Measurements from ENCODE around the gene OR10AD1. TPM values are rescaled to one million over a fixed set of nuclear protein-coding genes. Genes with fewer than 3 reads are reported as not detected.
"Not testable (repeated sequence)": the region's sequence is repeated elsewhere in the genome, so short reads cannot be mapped to it uniquely, and the experiment has no call there.

OR10AD1 gene, protein sequence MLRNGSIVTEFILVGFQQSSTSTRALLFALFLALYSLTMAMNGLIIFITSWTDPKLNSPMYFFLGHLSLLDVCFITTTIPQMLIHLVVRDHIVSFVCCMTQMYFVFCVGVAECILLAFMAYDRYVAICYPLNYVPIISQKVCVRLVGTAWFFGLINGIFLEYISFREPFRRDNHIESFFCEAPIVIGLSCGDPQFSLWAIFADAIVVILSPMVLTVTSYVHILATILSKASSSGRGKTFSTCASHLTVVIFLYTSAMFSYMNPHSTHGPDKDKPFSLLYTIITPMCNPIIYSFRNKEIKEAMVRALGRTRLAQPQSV
- total RNA-seq: not detected

DNA sequence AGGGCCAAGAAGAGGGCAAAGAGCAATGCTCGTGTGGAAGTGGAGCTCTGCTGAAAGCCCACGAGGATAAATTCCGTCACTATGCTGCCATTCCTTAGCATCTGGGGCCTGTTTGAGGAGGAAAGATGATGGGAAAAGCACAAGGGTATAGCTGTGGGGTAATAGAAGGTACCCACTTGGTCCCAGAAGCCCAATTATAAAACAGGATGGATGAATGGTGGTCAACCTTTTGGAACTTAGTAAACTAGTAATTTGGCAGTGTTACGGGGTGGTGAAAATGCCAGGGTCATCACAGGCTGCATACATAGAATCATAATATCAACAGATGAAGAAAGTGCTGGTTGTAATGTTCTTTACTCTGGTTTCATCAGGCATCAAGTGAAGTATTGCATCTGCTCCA is at the start of gene OR10AD1:
Gene OR10AD1 (minus strand): TSS at position 101 of the 400 bp plus-strand sequence. CDS start 0 bp downstream, at position 101.
- ChIA-PET CTCF (no interaction called here), POLR2A (no interaction called here)
- no peak for DNase-seq
- no peaks in the 10 kb centered on the region for H3K27me3 Mint-ChIP-seq
- intact Hi-C loops (cut with micrococcal nuclease): no loop called here
- H3K4me3 Mint-ChIP-seq: no peak within 1 kb of the TSS
- no peak within 1 kb of the TSS for H3K27ac Mint-ChIP-seq
- H3K9me3 Mint-ChIP-seq: peaks cover 47% of the 10 kb centered on the region
- H3K4me1 Mint-ChIP-seq (ENCODE audit: low read depth): peaks cover 22% of the 10 kb centered on the region
- peaks cover 55% of the 10 kb centered on the region for H3K36me3 Mint-ChIP-seq

DNA sequence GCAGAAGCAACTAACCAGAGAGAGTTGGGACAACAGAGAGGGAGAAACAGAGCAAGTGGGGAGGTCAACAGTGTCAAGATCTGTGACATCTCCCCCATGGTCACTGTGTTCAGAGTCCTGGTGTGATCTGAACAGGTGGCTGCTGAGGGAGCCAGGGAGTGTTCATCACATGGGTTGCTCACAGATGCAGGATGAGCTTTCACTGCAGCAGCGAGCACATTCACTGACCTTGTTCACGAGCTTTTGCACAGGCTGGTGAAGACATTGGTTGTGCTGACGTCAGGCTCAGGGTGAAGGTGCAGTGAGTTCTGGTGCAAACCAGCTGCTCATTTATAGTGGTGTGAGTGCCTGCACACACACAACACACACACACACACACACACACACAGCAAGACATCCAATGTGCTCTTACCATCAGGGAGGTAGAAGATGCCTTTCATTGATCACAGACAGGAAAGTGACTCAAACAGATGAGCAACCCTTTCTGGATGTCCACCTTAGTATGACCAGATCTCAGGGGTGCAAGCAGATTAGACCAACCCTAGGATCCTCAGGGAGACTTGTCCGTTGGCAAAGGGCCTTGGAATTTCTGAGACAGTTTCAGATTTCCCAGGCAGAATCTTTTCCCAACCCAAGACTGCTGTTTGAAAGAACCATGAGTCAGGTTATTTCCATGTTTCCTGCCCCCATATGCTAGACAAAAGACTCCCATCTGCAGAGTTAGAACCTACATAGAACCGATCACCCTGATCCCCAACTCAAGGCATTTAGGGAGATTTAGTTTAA is 44.3 kb upstream of the OR10AD1 start:
- no peak overlapping the region for H3K27ac Mint-ChIP-seq
- ChIA-PET POLR2A (interaction anchor here (0.8 kb wide), 1 partner anchor 236 kb away, joined by 3 read pairs; no protein-coding TSS in a partner anchor), CTCF (no interaction called here)
- H3K4me1 Mint-ChIP-seq (ENCODE audit: low read depth): no peaks in the 10 kb centered on the region
- peaks cover 2% of the 10 kb centered on the region for H3K9me3 Mint-ChIP-seq
- no peak for DNase-seq
- H3K27me3 Mint-ChIP-seq: peaks cover 7% of the 10 kb centered on the region
- H3K4me3 Mint-ChIP-seq: no peak overlapping the region
- intact Hi-C loops (cut with micrococcal nuclease): no loop called here
- H3K36me3 Mint-ChIP-seq: no peaks in the 10 kb centered on the region

DNA sequence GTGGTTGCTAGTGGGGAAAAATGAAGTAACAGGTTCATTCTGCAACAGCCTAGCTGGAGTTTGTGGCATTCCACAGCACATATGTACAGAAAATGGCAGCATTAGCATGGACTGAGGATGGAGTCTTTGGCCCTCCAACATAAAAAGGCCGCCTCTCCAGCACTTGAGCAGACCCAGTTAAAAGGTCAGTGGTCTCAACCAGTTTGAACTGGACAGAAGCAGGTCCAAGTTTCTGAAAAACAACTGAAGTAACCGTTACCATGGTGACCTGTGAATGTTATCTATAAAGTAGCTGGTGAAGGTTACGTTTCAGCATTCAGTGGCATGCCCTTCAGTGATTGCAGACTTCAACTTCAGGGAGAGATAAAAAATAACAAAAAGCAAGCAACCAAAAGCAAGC is 34.1 kb upstream of the OR10AD1 start:
- no peaks in the 10 kb centered on the region for H3K36me3 Mint-ChIP-seq
- no peak for DNase-seq
- CTCF ChIA-PET: no interaction called here
- H3K4me1 Mint-ChIP-seq (ENCODE audit: low read depth): no peaks in the 10 kb centered on the region
- POLR2A ChIA-PET: no interaction called here
- no peaks in the 10 kb centered on the region for H3K27me3 Mint-ChIP-seq
- H3K4me3 Mint-ChIP-seq: no peak overlapping the region
- H3K9me3 Mint-ChIP-seq: peaks cover 4% of the 10 kb centered on the region
- intact Hi-C loops (cut with micrococcal nuclease): no loop called here
- no peak overlapping the region for H3K27ac Mint-ChIP-seq

DNA sequence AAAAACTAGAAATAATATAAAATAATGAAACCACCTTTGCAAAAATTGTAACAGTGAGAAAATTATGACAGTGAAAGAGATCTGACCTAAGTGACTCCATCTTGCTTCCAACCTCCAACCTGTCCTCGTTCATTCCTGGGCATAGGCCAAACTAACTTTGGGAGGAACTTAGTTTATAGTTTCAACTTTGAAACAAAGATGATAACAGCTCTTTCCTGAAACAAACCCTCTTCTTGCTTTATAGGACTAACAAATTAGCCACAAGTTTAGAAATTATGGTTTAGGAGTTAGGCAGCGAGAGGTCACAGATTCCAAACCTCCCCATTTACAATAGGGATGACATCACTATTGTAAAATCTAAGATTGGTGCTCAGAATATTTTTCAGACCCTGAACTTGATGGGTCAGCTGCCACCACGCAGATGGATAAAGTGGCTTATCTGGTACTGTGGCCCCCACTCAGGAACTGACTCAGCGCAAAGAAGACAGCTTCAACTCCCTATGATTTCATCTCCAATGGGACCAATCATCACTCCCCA is 32.8 kb upstream of the OR10AD1 start:
- Mint-ChIP-seq H3K4me1 (ENCODE audit: low read depth) (no peaks in the 10 kb centered on the region), H3K27ac (no peak overlapping the region), H3K36me3 (peaks cover 1% of the 10 kb centered on the region), H3K4me3 (no peak overlapping the region), H3K9me3 (peaks cover 8% of the 10 kb centered on the region), H3K27me3 (peaks cover 2% of the 10 kb centered on the region)
- ChIA-PET CTCF (no interaction called here), POLR2A (no interaction called here)
- intact Hi-C loops (cut with micrococcal nuclease): no loop called here
- no peak for DNase-seq

DNA sequence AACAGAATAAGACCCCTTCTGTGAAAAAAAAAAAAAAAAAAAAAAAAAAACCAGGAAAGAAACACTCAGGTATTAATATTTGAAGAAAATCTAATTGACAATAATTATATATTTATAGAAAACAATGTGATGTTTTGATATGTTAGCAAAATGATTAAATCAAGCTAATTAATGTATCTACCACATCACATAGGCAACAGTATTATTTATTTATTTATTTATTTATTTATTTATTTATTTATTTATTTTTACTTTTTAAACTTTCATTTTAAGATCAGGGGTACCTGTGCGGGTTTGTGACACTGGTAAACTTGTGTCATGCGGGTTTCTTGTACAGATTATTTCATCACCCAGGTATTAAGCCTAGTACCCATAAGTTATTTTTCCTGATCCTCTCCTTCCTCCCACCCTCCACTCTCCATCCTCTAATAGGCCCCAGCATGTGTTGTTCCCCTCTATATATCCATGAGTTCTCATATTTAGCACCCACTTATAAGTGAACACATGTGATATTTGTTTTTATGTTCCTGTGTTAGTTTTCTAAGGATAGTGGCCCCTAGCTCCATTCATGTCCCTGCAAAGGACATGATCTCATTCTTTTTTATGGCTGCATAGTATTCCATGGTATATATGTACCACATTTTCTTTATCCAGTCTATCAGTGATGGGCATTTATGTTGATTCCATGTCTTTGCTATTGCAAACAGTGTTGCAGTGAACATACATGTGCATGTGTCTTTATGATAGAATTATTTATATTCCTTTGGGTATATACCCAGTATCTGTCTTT is 28.3 kb upstream of the OR10AD1 start:
- H3K36me3 Mint-ChIP-seq; H3K27me3 Mint-ChIP-seq; intact Hi-C loops (cut with micrococcal nuclease); DNase-seq; H3K4me1 Mint-ChIP-seq (ENCODE audit: low read depth); H3K4me3 Mint-ChIP-seq; POLR2A ChIA-PET; H3K27ac Mint-ChIP-seq: not testable (repeated sequence)
- peaks cover 11% of the 10 kb centered on the region for H3K9me3 Mint-ChIP-seq
- CTCF ChIA-PET: interaction anchor here (1.5 kb wide), 1 partner anchor 34 kb away, joined by 5 read pairs; no protein-coding TSS in a partner anchor

DNA sequence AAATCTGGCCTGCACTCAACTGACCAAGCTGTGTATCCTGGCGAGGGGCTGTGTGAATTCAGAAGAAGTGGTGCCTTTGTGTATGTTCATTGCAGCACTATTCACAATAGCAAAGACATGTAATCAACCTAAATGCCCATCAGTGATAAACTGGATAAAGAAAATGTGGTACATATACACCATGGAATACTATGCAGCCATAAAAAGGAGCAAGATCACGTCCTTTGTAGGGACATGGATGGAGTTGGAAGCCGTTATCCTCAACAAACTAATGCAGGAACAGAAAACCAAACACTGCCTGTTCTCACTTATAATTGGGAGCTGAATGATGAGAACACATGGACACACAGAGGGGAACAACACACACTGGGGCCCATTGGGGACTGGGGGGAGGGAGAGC is 21.4 kb upstream of the OR10AD1 start:
- H3K27me3 Mint-ChIP-seq: peaks cover 15% of the 10 kb centered on the region
- CTCF ChIA-PET; DNase-seq; H3K36me3 Mint-ChIP-seq; intact Hi-C loops (cut with micrococcal nuclease); H3K4me1 Mint-ChIP-seq (ENCODE audit: low read depth); POLR2A ChIA-PET; H3K9me3 Mint-ChIP-seq; H3K4me3 Mint-ChIP-seq; H3K27ac Mint-ChIP-seq: not testable (repeated sequence)

DNA sequence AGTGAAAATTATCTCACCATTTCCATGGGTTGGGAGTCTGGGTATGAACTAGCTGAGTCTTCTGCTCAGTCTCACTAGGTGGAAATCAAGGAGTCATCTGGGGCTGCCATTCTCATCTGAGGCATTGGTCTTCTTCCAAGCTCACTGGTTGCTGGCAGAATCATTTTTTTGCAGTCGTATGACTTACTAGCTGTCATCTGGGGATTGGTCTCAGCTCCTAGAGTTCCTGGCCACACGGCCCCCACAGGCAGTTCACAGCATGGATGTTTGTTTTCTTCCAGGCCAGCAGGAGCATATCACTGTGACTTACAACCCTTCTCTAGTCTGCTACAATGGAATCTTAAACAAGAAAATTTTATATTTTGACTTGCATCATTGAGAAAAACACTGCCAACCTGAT is 18.6 kb upstream of the OR10AD1 start:
- Mint-ChIP-seq H3K4me3 (no peak overlapping the region), H3K9me3 (no peaks in the 10 kb centered on the region), H3K27ac (no peak overlapping the region), H3K36me3 (no peaks in the 10 kb centered on the region), H3K27me3 (peaks cover 9% of the 10 kb centered on the region), H3K4me1 (ENCODE audit: low read depth) (no peaks in the 10 kb centered on the region)
- no peak for DNase-seq
- intact Hi-C loops (cut with micrococcal nuclease): no loop called here
- ChIA-PET POLR2A (no interaction called here), CTCF (interaction anchor here (1.4 kb wide), 1 partner anchor 24 kb away, joined by 5 read pairs; no protein-coding TSS in a partner anchor)

DNA sequence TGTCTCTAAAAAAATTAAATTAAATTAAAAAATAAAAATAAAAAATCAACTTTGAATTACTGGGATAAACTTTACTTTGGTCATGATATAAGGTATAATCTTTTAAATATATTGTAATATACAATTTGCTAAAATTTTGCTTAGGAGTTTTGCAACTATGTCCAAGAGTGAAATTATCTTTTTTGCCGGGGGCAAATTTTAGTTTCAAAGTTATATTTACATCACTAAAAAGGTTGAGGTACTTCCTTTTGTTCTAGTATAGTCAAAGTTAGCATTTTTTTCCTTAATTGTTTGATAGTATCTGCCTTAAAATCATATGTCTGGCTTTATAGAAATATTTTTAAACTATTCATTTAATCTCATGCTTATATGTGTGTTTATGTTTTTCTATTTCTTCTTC is 17.6 kb upstream of the OR10AD1 start:
- DNase-seq: no peak
- no peaks in the 10 kb centered on the region for H3K9me3 Mint-ChIP-seq
- H3K4me1 Mint-ChIP-seq (ENCODE audit: low read depth): no peaks in the 10 kb centered on the region
- H3K27ac Mint-ChIP-seq: no peak overlapping the region
- peaks cover 6% of the 10 kb centered on the region for H3K27me3 Mint-ChIP-seq
- no peaks in the 10 kb centered on the region for H3K36me3 Mint-ChIP-seq
- POLR2A ChIA-PET: no interaction called here
- no peak overlapping the region for H3K4me3 Mint-ChIP-seq
- intact Hi-C loops (cut with micrococcal nuclease): no loop called here
- CTCF ChIA-PET: interaction anchor here (0.7 kb wide), 1 partner anchor 514 kb away, joined by 4 read pairs; no protein-coding TSS in a partner anchor

DNA sequence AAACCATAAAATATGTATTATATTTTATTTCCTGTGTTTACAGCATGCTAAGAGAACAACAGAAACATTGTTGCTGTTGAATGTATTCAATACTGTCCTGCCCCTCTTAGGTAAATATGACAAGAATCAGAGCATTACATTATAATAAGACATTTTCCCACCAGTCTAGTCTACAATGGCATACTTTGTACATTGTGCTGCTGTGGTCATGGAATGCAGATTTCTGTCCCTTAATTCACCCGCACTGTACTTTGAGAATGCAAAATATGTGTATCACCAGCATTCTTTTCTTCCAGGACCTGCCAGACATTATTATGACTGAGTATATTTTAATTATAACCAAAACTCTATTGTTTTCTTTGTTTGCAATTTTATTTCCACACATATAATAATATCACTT is 16.5 kb upstream of the OR10AD1 start:
- ChIA-PET CTCF (no interaction called here), POLR2A (no interaction called here)
- Mint-ChIP-seq H3K4me3 (no peak overlapping the region), H3K27ac (no peak overlapping the region), H3K27me3 (peaks cover 5% of the 10 kb centered on the region), H3K9me3 (no peaks in the 10 kb centered on the region), H3K36me3 (no peaks in the 10 kb centered on the region), H3K4me1 (ENCODE audit: low read depth) (no peaks in the 10 kb centered on the region)
- intact Hi-C loops (cut with micrococcal nuclease): no loop called here
- no peak for DNase-seq

DNA sequence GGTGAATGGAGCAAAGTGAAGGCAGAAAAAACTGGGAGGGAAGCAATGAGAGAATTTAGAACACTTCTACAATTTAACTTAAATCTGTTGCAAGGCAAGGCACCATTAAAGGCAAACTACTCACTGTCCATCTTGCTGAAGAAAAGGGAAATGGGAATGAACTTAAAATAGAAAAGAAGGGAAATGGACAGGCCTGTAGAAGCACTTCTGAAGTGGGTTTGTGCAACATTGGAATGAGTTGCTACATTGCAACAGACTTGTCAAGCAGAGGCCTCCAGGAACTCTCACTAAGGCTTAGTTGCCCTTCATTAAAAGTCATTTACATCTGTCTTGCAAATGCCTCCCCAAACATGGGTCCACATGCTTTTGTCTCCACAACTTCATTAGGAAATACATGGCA is 13.7 kb upstream of the OR10AD1 start:
- Mint-ChIP-seq H3K36me3 (no peaks in the 10 kb centered on the region), H3K4me1 (ENCODE audit: low read depth) (no peaks in the 10 kb centered on the region), H3K27ac (no peak overlapping the region), H3K9me3 (no peaks in the 10 kb centered on the region), H3K27me3 (peaks cover 4% of the 10 kb centered on the region), H3K4me3 (no peak overlapping the region)
- DNase-seq: no peak
- ChIA-PET CTCF (no interaction called here), POLR2A (no interaction called here)
- intact Hi-C loops (cut with micrococcal nuclease): no loop called here

DNA sequence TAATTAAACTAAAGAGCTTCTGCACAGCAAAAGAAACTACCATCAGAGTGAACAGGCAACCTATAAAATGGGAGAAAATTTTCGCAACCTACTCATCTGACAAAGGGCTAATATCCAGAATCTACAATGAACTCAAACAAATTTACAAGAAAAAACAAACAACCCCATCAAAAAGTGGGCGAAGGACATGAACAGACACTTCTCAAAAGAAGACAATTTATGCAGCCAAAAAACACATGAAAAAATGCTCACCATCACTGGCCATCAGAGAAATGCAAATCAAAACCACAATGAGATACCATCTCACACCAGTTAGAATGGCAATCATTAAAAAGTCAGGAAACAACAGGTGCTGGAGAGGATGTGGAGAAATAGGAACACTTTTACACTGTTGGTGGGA is 6.4 kb upstream of the OR10AD1 start:
- intact Hi-C loops (cut with micrococcal nuclease); H3K27ac Mint-ChIP-seq; H3K4me1 Mint-ChIP-seq (ENCODE audit: low read depth); POLR2A ChIA-PET; CTCF ChIA-PET; DNase-seq; H3K27me3 Mint-ChIP-seq; H3K4me3 Mint-ChIP-seq: not testable (repeated sequence)
- H3K9me3 Mint-ChIP-seq: peaks cover 40% of the 10 kb centered on the region
- peaks cover 20% of the 10 kb centered on the region for H3K36me3 Mint-ChIP-seq

DNA sequence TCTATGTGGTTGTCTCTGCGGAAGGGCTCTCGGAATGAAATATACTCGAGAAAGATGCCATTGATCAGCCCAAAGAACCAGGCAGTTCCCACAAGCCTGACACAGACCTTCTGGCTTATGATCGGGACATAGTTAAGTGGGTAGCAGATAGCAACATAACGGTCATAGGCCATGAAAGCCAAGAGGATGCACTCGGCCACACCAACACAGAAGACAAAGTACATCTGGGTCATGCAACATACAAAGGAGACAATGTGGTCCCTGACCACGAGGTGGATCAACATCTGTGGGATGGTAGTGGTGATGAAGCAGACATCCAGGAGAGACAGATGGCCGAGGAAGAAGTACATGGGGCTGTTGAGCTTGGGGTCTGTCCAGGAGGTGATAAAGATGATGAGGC is 326 bp downstream of the OR10AD1 start:
- Mint-ChIP-seq H3K27ac (no peak overlapping the region), H3K27me3 (no peaks in the 10 kb centered on the region), H3K9me3 (peaks cover 43% of the 10 kb centered on the region), H3K4me1 (ENCODE audit: low read depth) (peaks cover 22% of the 10 kb centered on the region), H3K4me3 (no peak overlapping the region), H3K36me3 (peaks cover 55% of the 10 kb centered on the region)
- intact Hi-C loops (cut with micrococcal nuclease): no loop called here
- ChIA-PET CTCF (no interaction called here), POLR2A (no interaction called here)
- no peak for DNase-seq
